ENCODE results near the gene CACNA1I.

- TF ChIP-seq REST (IDR thresholded peaks at IDR 0.05; ENCODE audit: low read depth) (no peak), NFIC (IDR thresholded peaks at IDR 0.05) (no peak), RAD21 (IDR thresholded peaks at IDR 0.05; ENCODE audit: low read depth) (no peak), CEBPB (IDR thresholded peaks at IDR 0.05) (no peak), MAX (IDR thresholded peaks at IDR 0.05) (no peak), CREB1 (IDR thresholded peaks at IDR 0.05; ENCODE audit: low read depth) (no peak), TCF12 (IDR thresholded peaks at IDR 0.05; ENCODE audit: low read depth) (peak; percentile 49; the same call in 1 of the 2 replicates), TAF1 (IDR thresholded peaks at IDR 0.05; ENCODE audit: low read depth) (no peak), USF1 (IDR thresholded peaks at IDR 0.05) (no peak), YY1 (IDR thresholded peaks at IDR 0.05; ENCODE audit: low read depth) (no peak), ZBTB7A (IDR thresholded peaks at IDR 0.05; ENCODE audit: low read depth) (no peak), TEAD4 (IDR thresholded peaks at IDR 0.05) (no peak)
Measured at GRCh38 chr22:39643311-39644083, 72.9 kb downstream of the CACNA1I start.

All from Ishikawa (cell line).